Ovary (tissue), 3 donors: Measurements from ENCODE around the gene CHST12.

Experiments
- CTCF ChIP-seq, 3 donors: fragments of 450-650 bp in 2 of 3; fragments of 200-600 bp in 1 of 3; IDR thresholded peaks; one replicate each; pipeline versions ENCODE4 v1.5.1 to v1.8.0; 2016 to 2022; ENCODE audit warnings: antibody characterized with exemption in 3 of 3, mild to moderate bottlenecking in 1 of 3
- EP300 ChIP-seq: sonication (generic); formaldehyde crosslinking; IDR thresholded peaks from one replicate; pipeline ENCODE4 v1.6.1; 2017; ENCODE audit warnings: antibody characterized with exemption
- donor health status: DM: no; HTN: no; CAD: no.

DNA sequence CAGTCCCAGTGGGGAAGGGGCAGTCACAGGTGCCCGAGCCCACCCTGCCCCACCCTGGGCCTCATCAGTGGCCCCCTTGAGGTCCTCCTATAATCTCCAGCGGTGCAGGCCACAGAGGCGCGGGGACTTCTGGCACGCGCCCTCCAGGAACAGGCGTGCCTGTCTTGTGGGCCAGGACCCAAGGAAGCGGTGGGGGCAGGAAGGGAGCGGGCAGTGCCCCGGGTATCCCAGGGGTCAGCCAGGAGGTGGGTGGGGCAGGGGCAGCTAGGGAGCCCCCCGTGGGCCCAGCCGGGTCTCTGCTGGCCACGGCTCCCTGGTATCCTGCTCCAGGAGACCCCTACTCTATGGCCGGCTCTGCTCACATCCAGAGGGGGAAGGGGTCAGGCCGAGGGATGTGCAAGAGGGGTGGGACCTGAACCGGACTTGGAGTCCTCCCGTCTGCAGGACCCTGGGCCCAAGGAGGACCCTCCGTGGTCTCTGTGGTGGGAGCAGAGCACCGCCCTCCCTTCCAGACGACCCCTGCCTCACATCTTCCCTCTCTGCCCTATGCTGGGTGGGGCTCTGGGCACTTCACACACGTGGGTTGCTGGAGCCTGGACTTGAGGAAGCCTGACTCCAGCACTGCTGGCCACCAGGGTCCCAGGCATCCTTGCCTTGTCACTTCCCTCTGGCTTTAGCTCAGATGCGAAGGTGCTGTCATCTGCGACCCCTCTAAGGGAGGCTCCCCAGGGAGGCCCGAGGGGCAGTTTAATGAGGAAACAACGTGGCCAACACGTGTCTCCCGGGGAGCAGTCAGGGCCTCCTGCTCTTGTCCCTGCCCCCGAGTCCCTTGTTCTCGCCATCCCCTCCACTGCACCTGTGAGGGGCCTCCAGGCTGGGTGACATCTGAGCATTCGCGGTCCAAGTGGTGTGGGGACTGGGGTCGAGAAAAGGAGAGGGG, 91.0 kb downstream of the CHST12 start:
- TF ChIP-seq EP300 (no peak), CTCF (IDR thresholded peaks at IDR 0.05) (no peak)
